ENCODE data around the gene AP3B1.

Gene AP3B1

GRCh38 chr5:78109891-78110324, 184.6 kb downstream of the AP3B1 start:
- Histone ChIP-seq H4K20me1 (ENCODE audit: insufficient read depth, low read length) (no peaks in the 10 kb centered on the region), H3K4me3 (ENCODE audit: low read depth, low read length, poor library complexity, severe bottlenecking) (no peak overlapping the region), H3K9me2 (ENCODE audit: low read depth, low read length) (no peaks in the 10 kb centered on the region), H3K79me2 (ENCODE audit: insufficient read depth, low read length) (no peaks in the 10 kb centered on the region), H3K36me3 (ENCODE audit: insufficient read depth, low read length) (peaks cover 19% of the 10 kb centered on the region; the same call in 1 of the 2 replicates), H3F3A (ENCODE audit: insufficient read depth, low read length) (no peaks in the 10 kb centered on the region), H3K9ac (ENCODE audit: low read length) (no peak overlapping the region), H3K4me2 (ENCODE audit: low read length) (no peak overlapping the region), H3K9me3 (ENCODE audit: low read length) (no peaks in the 10 kb centered on the region), H2AFZ (ENCODE audit: low read length) (no peak overlapping the region), H3K4me1 (ENCODE audit: insufficient read depth, low read length, severe bottlenecking) (peaks cover 21% of the 10 kb centered on the region), H3K27ac (ENCODE audit: low read depth, low read length, poor library complexity, severe bottlenecking) (no peak overlapping the region), H3K27me3 (ENCODE audit: insufficient read depth, low read length) (no peaks in the 10 kb centered on the region)
- TF ChIP-seq EZH2 (IDR thresholded peaks at IDR 0.05; ENCODE audit: borderline replicate concordance, low read length), result no peak
- TF ChIP-seq, protein P1, sequence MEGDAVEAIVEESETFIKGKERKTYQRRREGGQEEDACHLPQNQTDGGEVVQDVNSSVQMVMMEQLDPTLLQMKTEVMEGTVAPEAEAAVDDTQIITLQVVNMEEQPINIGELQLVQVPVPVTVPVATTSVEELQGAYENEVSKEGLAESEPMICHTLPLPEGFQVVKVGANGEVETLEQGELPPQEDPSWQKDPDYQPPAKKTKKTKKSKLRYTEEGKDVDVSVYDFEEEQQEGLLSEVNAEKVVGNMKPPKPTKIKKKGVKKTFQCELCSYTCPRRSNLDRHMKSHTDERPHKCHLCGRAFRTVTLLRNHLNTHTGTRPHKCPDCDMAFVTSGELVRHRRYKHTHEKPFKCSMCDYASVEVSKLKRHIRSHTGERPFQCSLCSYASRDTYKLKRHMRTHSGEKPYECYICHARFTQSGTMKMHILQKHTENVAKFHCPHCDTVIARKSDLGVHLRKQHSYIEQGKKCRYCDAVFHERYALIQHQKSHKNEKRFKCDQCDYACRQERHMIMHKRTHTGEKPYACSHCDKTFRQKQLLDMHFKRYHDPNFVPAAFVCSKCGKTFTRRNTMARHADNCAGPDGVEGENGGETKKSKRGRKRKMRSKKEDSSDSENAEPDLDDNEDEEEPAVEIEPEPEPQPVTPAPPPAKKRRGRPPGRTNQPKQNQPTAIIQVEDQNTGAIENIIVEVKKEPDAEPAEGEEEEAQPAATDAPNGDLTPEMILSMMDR (IDR thresholded peaks at IDR 0.05; ENCODE audit: low read length), result no peak

DNA sequence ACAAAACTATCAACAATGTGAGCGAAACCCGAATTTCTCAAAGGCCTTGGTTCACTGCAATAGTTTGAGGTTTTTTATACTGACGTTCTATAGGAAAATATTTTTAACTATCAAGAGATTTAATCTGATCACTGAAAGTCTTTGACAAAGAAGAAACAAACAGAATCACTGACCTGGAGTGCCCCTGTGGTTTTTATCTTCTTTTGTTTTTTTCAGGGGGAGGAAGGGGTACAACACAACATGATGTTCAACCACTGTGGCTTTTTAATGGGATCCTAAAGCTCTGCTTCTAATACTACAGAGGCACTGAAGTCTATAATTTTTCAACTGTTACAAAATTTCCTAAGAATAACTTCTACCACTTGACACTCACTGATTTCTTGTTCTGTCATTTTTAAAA, 185.9 kb downstream of the AP3B1 start:
- Histone ChIP-seq H4K20me1 (ENCODE audit: insufficient read depth, low read length) (no peaks in the 10 kb centered on the region), H3K79me2 (ENCODE audit: insufficient read depth, low read length) (no peaks in the 10 kb centered on the region), H3K4me3 (ENCODE audit: low read depth, low read length, poor library complexity, severe bottlenecking) (no peak overlapping the region), H3K9ac (ENCODE audit: low read length) (no peak overlapping the region), H3F3A (ENCODE audit: insufficient read depth, low read length) (no peaks in the 10 kb centered on the region), H2AFZ (ENCODE audit: low read length) (no peak overlapping the region), H3K27me3 (ENCODE audit: insufficient read depth, low read length) (no peaks in the 10 kb centered on the region), H3K27ac (ENCODE audit: low read depth, low read length, poor library complexity, severe bottlenecking) (no peak overlapping the region), H3K4me1 (ENCODE audit: insufficient read depth, low read length, severe bottlenecking) (peaks cover 18% of the 10 kb centered on the region), H3K9me3 (ENCODE audit: low read length) (no peaks in the 10 kb centered on the region), H3K36me3 (ENCODE audit: insufficient read depth, low read length) (peaks cover 12% of the 10 kb centered on the region; the same call in 1 of the 2 replicates), H3K9me2 (ENCODE audit: low read depth, low read length) (no peaks in the 10 kb centered on the region), H3K4me2 (ENCODE audit: low read length) (no peak overlapping the region)
- TF ChIP-seq EZH2 (IDR thresholded peaks at IDR 0.05; ENCODE audit: borderline replicate concordance, low read length), result no peak
- TF ChIP-seq, protein P1 (IDR thresholded peaks at IDR 0.05; ENCODE audit: low read length), result no peak

DNA sequence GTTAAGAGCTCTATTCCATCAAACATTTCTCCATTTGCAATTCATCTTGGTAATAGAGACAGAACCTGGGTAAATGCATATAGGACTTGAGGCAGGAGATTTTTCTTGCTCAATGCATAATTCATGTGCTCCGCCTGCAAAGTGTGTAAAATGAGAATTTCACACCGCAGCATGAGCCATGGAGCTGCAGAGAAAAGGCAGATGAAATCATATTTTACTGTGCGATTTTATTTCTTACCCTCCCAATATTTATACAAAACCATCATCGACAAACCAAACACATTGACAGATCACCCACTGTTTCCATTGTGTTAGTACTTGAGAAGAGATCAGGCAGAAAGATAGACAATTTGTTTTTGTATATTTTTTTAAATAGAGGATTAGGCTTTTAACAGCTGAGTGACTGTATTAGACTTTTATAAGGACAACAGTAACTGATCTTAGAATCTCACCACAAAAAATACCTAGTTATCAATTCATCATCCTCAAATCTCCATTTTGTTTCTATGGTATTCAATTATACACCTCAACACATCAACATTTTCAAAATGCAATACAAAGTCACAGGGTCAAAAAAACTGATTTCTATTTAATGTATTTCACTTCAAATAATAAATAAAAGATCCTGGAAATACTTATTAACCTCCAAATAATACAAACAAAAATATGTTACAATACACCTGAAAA, 191.1 kb downstream of the AP3B1 start:
- TF ChIP-seq, protein P1 (IDR thresholded peaks at IDR 0.05; ENCODE audit: low read length), result no peak
- no peak for TF ChIP-seq EZH2 (IDR thresholded peaks at IDR 0.05; ENCODE audit: borderline replicate concordance, low read length)
- Histone ChIP-seq H3K4me3 (ENCODE audit: low read depth, low read length, poor library complexity, severe bottlenecking) (no peak overlapping the region), H3K9me2 (ENCODE audit: low read depth, low read length) (no peaks in the 10 kb centered on the region), H3K79me2 (ENCODE audit: insufficient read depth, low read length) (no peaks in the 10 kb centered on the region), H3K27ac (ENCODE audit: low read depth, low read length, poor library complexity, severe bottlenecking) (no peak overlapping the region), H4K20me1 (ENCODE audit: insufficient read depth, low read length) (no peaks in the 10 kb centered on the region), H2AFZ (ENCODE audit: low read length) (no peak overlapping the region), H3K36me3 (ENCODE audit: insufficient read depth, low read length) (peaks cover 35% of the 10 kb centered on the region), H3F3A (ENCODE audit: insufficient read depth, low read length) (no peaks in the 10 kb centered on the region), H3K9me3 (ENCODE audit: low read length) (no peaks in the 10 kb centered on the region), H3K4me1 (ENCODE audit: insufficient read depth, low read length, severe bottlenecking) (no peaks in the 10 kb centered on the region), H3K4me2 (ENCODE audit: low read length) (no peak overlapping the region), H3K27me3 (ENCODE audit: insufficient read depth, low read length) (no peaks in the 10 kb centered on the region), H3K9ac (ENCODE audit: low read length) (no peak overlapping the region)

Data from OCI-LY1 (cell line).